GM10266 (cell line): ENCODE measurements around the gene SIRT5.

Experiments
- DNase-seq: peaks from one replicate; pipeline ENCODE4 v3.0.0; 2012; ENCODE audit errors: extremely low spot score
- TF ChIP-seq, protein P1 (sequence below): IDR thresholded peaks from 2 replicates; pipeline ENCODE4 v1.5.1; 2012; ENCODE audit warnings: mild to moderate bottlenecking, low read depth; ENCODE audit not compliant: control insufficient read depth, insufficient read depth; ENCODE audit errors: missing control alignments

The SIRT5 gene

GRCh38 chr6:13597073-13597472 is 22.7 kb downstream of the SIRT5 start:
- TF ChIP-seq, protein P1, sequence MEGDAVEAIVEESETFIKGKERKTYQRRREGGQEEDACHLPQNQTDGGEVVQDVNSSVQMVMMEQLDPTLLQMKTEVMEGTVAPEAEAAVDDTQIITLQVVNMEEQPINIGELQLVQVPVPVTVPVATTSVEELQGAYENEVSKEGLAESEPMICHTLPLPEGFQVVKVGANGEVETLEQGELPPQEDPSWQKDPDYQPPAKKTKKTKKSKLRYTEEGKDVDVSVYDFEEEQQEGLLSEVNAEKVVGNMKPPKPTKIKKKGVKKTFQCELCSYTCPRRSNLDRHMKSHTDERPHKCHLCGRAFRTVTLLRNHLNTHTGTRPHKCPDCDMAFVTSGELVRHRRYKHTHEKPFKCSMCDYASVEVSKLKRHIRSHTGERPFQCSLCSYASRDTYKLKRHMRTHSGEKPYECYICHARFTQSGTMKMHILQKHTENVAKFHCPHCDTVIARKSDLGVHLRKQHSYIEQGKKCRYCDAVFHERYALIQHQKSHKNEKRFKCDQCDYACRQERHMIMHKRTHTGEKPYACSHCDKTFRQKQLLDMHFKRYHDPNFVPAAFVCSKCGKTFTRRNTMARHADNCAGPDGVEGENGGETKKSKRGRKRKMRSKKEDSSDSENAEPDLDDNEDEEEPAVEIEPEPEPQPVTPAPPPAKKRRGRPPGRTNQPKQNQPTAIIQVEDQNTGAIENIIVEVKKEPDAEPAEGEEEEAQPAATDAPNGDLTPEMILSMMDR: no peak
- DNase-seq: no peak

DNA sequence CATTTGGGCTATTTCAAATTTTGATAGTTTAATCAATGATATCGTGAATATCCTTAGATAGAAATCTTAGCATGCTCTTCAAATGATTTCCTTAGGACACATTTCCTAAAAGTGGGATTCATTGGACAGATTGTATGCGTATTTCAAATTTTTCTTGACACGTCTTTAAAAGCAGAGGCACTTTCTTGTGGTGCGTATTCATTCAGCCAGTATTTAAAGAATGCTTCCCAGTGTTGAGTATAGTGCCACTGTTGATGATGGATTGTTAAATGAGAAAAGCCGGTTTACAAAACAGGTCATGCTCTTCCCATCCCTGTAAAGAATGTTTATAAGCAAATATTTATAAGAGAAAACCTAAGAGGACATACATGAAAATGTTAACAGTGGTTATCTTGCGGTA is 25.6 kb downstream of the SIRT5 start:
- TF ChIP-seq, protein P1: no peak
- DNase-seq: no peak

GRCh38 chr6:13604135-13604534 is 29.7 kb downstream of the SIRT5 start:
- no peak for DNase-seq
- TF ChIP-seq, protein P1: no peak

DNA sequence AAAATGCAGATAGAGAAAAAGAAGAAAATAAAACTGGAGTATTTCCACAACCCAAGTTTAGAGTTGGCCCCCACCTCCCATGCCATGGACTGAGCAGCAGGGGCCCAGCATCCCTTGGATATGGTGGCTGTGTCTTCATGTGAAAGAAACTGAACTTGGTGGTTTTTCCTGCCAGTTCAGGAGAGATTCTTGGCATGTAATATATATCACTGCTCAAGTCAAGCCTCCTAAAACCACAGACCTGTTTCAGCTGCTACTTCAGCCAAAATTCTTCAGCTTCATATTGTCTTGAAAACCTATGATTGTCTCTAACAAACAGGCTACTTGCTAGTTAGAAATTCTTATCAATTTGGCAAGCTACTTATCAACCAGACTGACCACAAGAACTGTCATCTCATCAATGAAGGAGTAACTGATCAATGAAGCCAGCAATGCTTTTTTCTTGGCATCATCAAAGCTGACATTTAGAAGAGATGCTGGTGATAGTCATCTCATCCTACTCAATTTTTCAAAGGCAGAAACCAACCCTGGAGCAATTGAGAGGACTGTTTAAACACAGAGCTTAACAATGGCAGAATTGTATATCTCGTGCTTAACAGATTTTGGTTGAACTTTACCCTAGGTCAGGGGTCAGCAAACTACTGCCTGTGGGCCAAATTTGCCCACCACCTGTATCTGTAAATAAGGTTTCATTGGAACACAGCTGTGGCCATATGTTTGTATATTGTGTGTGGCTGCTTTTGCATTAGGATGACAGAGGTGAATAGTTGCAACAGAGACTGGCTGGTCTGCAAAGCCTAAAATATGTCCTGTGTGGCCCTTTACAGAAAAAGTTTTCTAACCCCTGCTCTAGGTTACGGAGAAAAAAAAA is 30.4 kb downstream of the SIRT5 start:
- DNase-seq: no peak
- TF ChIP-seq, protein P1: no peak

DNA sequence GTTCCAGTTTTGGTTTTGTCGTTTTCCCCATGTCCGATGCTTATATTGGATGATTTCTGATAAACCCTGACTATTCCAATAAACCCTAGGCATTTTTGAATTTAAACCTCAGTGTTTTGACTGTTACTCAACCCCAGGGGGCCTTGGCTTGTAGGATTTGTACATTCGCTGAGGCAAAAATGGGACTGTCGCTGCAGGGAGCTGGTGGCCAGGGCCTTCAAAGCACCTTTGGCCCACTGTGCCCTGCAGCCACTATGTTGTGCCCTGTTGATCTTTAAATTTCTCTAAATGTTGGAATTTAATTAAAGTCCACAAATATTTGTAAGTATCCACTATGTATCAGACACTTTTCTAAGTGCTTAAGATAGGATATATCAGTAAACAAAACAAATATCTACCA is 31.2 kb downstream of the SIRT5 start:
- DNase-seq: no peak
- TF ChIP-seq, protein P1: no peak

DNA sequence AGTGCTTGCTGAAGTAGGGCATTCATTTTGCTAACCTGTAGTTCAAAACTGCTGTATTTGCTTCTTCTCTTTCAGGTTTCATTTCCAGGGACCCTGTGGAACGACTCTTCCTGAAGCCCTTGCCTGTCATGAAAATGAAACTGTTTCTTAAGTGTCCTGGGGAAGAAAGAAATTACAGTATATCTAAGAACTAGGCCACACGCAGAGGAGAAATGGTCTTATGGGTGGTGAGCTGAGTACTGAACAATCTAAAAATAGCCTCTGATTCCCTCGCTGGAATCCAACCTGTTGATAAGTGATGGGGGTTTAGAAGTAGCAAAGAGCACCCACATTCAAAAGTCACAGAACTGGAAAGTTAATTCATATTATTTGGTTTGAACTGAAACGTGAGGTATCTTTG is 37.3 kb downstream of the SIRT5 start:
- no peak for DNase-seq
- TF ChIP-seq, protein P1: no peak

DNA sequence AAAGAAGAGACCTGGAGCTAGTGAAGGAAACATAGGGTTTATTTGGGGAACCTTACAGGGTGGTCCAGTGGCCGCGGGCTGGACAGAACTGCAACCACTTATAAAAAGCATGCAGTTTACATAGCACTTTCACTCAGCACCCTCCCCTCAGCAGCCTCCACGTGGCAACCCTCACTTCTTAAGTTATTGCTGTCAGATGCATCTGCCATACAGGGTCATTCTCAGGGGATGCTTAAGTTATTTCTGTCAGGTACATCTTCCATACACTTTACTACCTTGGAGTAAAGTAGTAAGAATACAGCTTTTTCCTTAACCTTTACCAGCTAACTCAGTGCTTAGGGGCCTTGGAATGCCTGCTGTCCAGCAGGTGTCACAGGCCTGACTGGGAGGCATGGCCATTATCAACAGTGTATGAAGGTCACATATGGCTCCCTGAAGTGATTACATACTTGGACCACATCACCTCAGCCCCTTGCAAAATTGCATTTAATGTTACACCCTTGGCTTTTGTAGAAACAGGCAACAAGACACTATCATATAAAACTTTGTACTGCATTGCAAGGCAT is 38.7 kb downstream of the SIRT5 start:
- DNase-seq: no peak
- TF ChIP-seq, protein P1: no peak
